Choroid plexus epithelial cell (primary cell): ENCODE results near the gene ANGPT4.
"Not testable (repeated sequence)": the region's sequence is repeated elsewhere in the genome, so short reads cannot be mapped to it uniquely, and the experiment has no call there.

Experiments
- DNase-seq: peaks from one replicate; pipeline ENCODE4 v3.0.0-alpha.2; 2010; ENCODE audit warnings: low read depth
- H3K4me3 ChIP-seq: 2 replicates; pipeline ENCODE4 v1.5.1; 2011; ENCODE audit warnings: low read depth, mild to moderate bottlenecking, control low read depth, low read length, moderate library complexity
- TF ChIP-seq, protein P1 (sequence below): conservative IDR thresholded peaks from 2 replicates; pipeline ENCODE4 v1.5.1; 2011; ENCODE audit warnings: low read depth, mild to moderate bottlenecking, control low read depth, inconsistent platforms, low read length, moderate library complexity

Gene ANGPT4

DNA sequence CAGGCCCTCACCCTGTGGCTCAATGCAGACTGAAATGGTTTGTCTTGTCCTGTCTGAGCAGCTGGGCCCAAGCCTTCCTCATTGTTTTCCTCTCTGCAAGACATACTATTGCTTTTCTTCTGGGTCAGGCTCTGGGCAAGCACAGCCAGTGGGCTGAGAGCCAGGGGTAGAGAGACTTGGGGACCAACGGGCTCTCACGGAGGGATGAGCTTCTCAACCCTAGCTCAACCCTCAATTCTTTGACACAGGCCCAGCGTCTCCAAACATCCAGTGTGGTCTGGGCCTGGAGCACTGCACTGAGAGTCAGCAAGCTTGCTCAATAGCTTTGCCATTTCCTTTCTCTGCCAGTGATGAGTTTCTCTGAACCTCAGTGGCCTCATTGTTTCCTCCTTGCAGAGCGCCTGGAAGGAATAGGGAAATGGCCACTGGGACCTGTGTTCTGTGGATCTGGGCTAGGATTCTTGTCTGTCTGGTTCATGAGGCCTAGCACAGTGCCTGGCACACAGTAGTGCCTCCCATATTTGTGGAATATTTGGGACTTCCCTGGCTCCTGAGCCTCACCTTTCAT, 9.3 kb downstream of the ANGPT4 start:
- no peak for DNase-seq
- H3K4me3 ChIP-seq: no peak overlapping the region
- TF ChIP-seq, protein P1, sequence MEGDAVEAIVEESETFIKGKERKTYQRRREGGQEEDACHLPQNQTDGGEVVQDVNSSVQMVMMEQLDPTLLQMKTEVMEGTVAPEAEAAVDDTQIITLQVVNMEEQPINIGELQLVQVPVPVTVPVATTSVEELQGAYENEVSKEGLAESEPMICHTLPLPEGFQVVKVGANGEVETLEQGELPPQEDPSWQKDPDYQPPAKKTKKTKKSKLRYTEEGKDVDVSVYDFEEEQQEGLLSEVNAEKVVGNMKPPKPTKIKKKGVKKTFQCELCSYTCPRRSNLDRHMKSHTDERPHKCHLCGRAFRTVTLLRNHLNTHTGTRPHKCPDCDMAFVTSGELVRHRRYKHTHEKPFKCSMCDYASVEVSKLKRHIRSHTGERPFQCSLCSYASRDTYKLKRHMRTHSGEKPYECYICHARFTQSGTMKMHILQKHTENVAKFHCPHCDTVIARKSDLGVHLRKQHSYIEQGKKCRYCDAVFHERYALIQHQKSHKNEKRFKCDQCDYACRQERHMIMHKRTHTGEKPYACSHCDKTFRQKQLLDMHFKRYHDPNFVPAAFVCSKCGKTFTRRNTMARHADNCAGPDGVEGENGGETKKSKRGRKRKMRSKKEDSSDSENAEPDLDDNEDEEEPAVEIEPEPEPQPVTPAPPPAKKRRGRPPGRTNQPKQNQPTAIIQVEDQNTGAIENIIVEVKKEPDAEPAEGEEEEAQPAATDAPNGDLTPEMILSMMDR: no peak

DNA sequence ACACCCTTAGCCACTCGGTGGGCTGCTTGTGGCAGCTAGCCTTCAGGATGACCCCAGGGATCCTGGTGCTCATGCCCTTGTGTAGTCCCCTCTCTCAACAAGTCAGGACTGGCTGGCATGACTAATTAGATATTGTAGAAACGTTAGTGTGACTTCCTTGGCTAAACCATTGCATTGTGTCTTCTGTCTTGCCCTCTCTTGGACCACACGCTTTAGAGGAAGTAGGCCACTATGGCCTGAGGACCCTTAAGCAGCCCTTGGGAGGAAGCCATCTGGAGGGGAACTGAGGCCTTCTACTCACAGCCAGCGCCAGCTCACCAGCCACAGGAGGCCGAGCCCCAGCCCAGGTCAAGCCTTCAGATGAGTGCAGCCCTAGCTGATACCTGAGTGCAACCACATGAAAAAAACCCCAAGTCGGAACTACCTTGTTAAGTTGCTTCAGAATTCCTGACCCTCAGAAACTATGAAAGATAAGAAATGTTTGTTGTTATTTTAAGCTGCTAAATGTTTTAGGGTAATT, 10.1 kb downstream of the ANGPT4 start:
- no peak overlapping the region for H3K4me3 ChIP-seq
- TF ChIP-seq, protein P1: no peak
- no peak for DNase-seq

GRCh38 chr20:905396-905961, 10.7 kb downstream of the ANGPT4 start:
- DNase-seq: no peak
- TF ChIP-seq, protein P1: no peak
- H3K4me3 ChIP-seq: no peak overlapping the region

DNA sequence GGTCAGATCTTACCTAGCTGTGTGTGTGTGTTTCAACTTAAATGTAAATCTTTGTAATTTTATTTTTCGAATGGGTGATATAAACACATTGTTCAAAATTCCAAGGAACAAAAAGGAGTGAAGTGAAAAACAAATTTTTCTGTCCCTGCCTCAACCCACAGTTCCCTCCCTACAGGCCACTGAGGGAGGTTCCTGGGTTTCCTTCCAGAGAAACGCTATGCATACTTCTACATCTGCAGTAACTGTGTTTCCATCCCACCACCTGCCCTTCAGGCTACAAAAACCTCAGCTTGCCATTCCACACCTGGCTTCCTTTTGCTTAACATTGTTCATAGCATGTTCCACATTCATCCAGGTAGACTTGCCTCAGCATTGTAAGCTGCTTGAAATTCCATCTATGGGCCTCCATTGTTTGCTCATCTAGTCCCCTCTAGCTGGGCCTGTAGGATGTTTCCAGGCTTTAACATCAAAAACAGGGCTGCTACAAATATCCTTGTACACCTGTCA, 12.0 kb downstream of the ANGPT4 start:
- H3K4me3 ChIP-seq: no peak overlapping the region
- no peak for DNase-seq
- TF ChIP-seq, protein P1: no peak

DNA sequence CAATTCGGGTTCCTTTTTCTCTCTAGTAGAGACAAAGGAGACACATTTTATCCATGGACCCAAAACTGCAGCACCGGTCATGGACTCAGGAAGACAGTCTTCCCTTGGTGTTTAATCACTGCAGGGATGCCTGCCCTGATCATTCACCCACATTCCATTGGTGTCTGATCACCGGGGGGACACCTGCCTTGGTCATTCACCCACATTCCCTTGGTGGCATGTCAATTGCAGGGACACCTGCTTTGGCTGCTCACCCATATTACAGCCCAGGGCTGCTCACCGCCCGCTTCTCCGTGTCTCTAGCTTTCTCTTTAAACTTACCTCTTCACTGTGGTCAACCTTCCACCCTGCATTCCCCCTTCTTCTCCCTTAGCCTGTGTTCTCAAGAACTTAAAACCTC, 18.7 kb downstream of the ANGPT4 start:
- not testable (repeated sequence) for DNase-seq, H3K4me3 ChIP-seq

DNA sequence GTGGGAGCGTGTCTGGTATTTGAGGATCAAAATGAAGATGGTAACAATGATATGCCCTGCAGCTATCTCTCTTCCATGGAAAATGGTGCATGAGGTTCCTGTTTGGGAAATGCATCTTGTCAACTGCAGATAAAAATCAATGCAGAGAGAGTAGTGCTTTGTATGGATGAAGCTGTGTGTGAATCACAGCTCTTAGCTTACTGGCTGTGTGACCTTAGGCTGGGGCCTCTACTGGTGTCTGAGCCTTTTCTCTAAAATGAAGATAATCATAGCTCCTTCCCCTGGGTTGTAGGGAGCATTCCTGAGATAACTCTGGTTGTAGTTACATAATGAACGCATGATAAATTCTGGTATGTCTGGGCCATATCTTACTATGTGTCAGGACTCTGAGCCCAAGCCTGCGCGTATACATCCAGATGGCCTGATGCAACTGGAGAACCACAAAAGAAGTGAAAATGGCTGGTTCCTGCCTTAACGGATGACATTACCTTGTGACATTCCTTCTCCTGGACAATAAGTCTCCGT, 19.6 kb downstream of the ANGPT4 start:
- TF ChIP-seq, protein P1: no peak
- no peak overlapping the region for H3K4me3 ChIP-seq
- no peak for DNase-seq

DNA sequence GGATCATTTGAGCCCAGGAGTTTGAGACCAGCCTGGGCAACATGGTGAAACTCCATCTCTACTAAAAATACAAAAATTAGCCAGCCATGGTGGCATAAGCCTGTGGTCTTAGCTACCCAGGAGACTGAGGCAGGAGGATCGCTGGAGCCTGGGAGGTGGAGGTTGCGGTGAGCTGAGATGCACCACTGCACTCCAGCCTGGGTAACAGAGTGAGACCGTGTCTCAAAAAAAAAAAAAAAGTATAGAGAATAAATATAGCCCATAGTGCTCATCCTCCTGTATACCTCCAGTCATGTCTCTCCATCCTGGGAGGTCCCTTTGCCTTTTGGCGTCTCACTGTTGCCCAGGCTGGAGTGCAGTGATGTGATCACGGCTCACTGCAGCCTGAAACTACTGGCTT, 23.8 kb downstream of the ANGPT4 start:
- H3K4me3 ChIP-seq, DNase-seq: not testable (repeated sequence)

DNA sequence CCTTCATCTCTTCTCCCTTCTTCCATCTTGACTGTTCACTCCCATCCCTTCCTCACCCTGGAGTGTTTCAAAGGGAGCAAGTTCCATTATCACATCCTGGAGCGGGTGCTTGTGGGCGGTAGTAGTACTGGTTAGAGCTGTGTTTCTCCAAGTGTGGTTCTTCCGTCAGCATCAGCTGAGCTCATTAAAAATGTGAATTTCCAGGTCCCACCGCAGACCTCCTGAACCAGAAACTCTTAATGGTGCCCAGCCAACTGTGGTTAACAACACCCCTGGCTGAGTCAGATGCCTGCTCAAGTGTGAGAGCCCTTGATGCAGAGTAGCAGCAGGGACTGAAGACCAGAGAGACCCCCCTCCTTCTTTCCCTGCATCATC, 24.4 kb downstream of the ANGPT4 start:
- TF ChIP-seq, protein P1: no peak
- no peak overlapping the region for H3K4me3 ChIP-seq
- no peak for DNase-seq
